Endothelial cell of umbilical vein (primary cell): ENCODE measurements around the gene PRKX. TPM values are rescaled to one million over a fixed set of nuclear protein-coding genes. Genes with fewer than 3 reads are reported as not detected.
"Not testable (repeated sequence)": the region's sequence is repeated elsewhere in the genome, so short reads cannot be mapped to it uniquely, and the experiment has no call there.

Experiments
- BruUV-seq: library from RNA; stranded (reverse); fragments of 400-500 nt; replicated peaks from 2 replicates; lab custom pipeline; 2021; lab: Mats Ljungman, UMichigan
- CTCF ChIA-PET: fragments of 300-600, 350-600 bp; sonication (Branson Sonifier 250); formaldehyde crosslinking; loops from one replicate; lab custom pipeline; 2021; ENCODE audit warnings: antibody characterized with exemption, inconsistent platforms; lab: Charles Lee
- POLR2A ChIA-PET: fragments of 300-600, 350-600 bp; sonication (Branson Sonifier 250); formaldehyde crosslinking; loops from one replicate; lab custom pipeline; 2021; ENCODE audit warnings: antibody characterized with exemption, inconsistent platforms; lab: Charles Lee
- DNase-seq: peaks from one replicate; pipeline ENCODE4 v3.0.0-alpha.2; 2011; ENCODE audit warnings: low read depth, low spot score
- FAIRE-seq: peaks from 2 replicates; lab custom pipeline; 2011; peaks lifted over from hg19 to GRCh38; lab: Jason Lieb, UNC
- H2AFZ ChIP-seq: 2 replicates; pipeline ENCODE4 v1.6.0; 2012; ENCODE audit warnings: low read depth, low read length, control low read depth, inconsistent platforms
- H3K27ac ChIP-seq: 2 replicates; pipeline ENCODE4 v1.5.1; 2011; ENCODE audit warnings: low read depth, mild to moderate bottlenecking, control low read depth, low read length, moderate library complexity; ENCODE audit not compliant: insufficient read depth
- H3K27me3 ChIP-seq, 2 experiments: 2 replicates each; pipeline versions ENCODE4 v1.6.0 to v1.6.1; 2011; ENCODE audit warnings: low read length in 2 of 2, mixed read lengths in 1 of 2; ENCODE audit not compliant: control insufficient read depth in 2 of 2, insufficient read depth in 2 of 2
- H3K36me3 ChIP-seq, 2 experiments: 2 replicates in 1 of 2; 3 replicates in 1 of 2; pipeline ENCODE4 v1.5.1; 2011; ENCODE audit warnings: low read length in 2 of 2, mild to moderate bottlenecking in 1 of 2, moderate library complexity in 1 of 2; ENCODE audit not compliant: control insufficient read depth in 2 of 2, insufficient read depth in 2 of 2; ENCODE audit errors: extremely low read depth in 1 of 2
- H3K4me1 ChIP-seq: 3 replicates; pipeline ENCODE4 v1.5.1; 2011; ENCODE audit warnings: mild to moderate bottlenecking, low read length; ENCODE audit not compliant: control insufficient read depth, insufficient read depth; ENCODE audit errors: extremely low read depth
- H3K4me2 ChIP-seq: 2 replicates; pipeline ENCODE4 v1.6.1; 2011; ENCODE audit warnings: low read length, control low read depth, mixed read lengths; ENCODE audit not compliant: insufficient read depth
- H3K4me3 ChIP-seq, 3 experiments: fragments of 200-600 bp in 1 of 3; sonication (generic), shearing (Covaris generic) in 1 of 3; replicated peaks in 1 of 3; 2 replicates each; pipeline ENCODE4 v1.5.1; 2011 to 2016; ENCODE audit warnings: control low read depth in 3 of 3, low read length in 3 of 3, mild to moderate bottlenecking in 2 of 3, inconsistent platforms in 1 of 3, low read depth in 1 of 3, moderate library complexity in 1 of 3; ENCODE audit not compliant: insufficient read depth in 1 of 3
- H3K79me2 ChIP-seq: 2 replicates; pipeline ENCODE4 v1.6.0; 2012; ENCODE audit warnings: low read length, inconsistent platforms; ENCODE audit not compliant: control insufficient read depth, insufficient read depth
- H3K9ac ChIP-seq: replicated peaks from 2 replicates; pipeline ENCODE3; 2011; ENCODE audit warnings: low read length, control low read depth; ENCODE audit not compliant: insufficient read depth; ENCODE audit errors: extremely low read depth
- H3K9me1 ChIP-seq: replicated peaks from 3 replicates; pipeline ENCODE4 v1.6.0; 2011; ENCODE audit warnings: mild to moderate bottlenecking, low read length; ENCODE audit not compliant: control insufficient read depth, insufficient read depth; ENCODE audit errors: extremely low read depth
- H3K9me3 ChIP-seq: replicated peaks from 2 replicates; pipeline ENCODE4 v1.5.1; 2012; ENCODE audit warnings: low read length, inconsistent platforms; ENCODE audit not compliant: control insufficient read depth, insufficient read depth
- H4K20me1 ChIP-seq: replicated peaks from 2 replicates; pipeline ENCODE3; 2011; ENCODE audit warnings: mild to moderate bottlenecking, low read length; ENCODE audit not compliant: control insufficient read depth, insufficient read depth; ENCODE audit errors: extremely low read depth
- CTCF ChIP-seq, 2 donors: IDR thresholded peaks; 1 replicate in 1 of 2; 2 replicates in 1 of 2; pipeline ENCODE4 v1.5.1; 2011; ENCODE audit warnings: low read length in 2 of 2, mild to moderate bottlenecking in 2 of 2, moderate library complexity in 2 of 2, control low read depth in 1 of 2, inconsistent platforms in 1 of 2, low read depth in 1 of 2; ENCODE audit not compliant: insufficient read depth in 1 of 2; ENCODE audit errors: extremely low read depth in 1 of 2
- EZH2 ChIP-seq: IDR thresholded peaks from 2 replicates; pipeline ENCODE4 v1.6.1; 2012; ENCODE audit warnings: borderline replicate concordance, low read depth, mild to moderate bottlenecking, moderate library complexity, low read length, inconsistent platforms; ENCODE audit not compliant: severe bottlenecking
- FOS ChIP-seq: IDR thresholded peaks from 2 replicates; pipeline ENCODE4 v1.6.1; 2011; ENCODE audit warnings: mild to moderate bottlenecking, low read length, moderate library complexity, borderline replicate concordance; ENCODE audit not compliant: insufficient read depth
- GATA2 ChIP-seq: IDR thresholded peaks from 2 replicates; pipeline ENCODE4 v1.7.0; 2011; ENCODE audit warnings: low read depth, mild to moderate bottlenecking, moderate library complexity, mixed read lengths, low read length; ENCODE audit not compliant: insufficient read length, insufficient read depth
- JUN ChIP-seq: IDR thresholded peaks from 2 replicates; pipeline ENCODE4 v1.6.1; 2011; ENCODE audit warnings: borderline replicate concordance, low read depth; ENCODE audit not compliant: insufficient read length, insufficient read depth
- MAX ChIP-seq: IDR thresholded peaks from 2 replicates; pipeline ENCODE4 v1.6.1; 2011; ENCODE audit not compliant: insufficient read depth, insufficient read length
- MYC ChIP-seq: IDR thresholded peaks from one replicate; pipeline ENCODE4 v1.6.1; 2011; ENCODE audit warnings: mild to moderate bottlenecking, low read depth, low read length
- POLR2A ChIP-seq: IDR thresholded peaks from 2 replicates; pipeline ENCODE4 v1.6.1; 2012; ENCODE audit warnings: low read depth, mild to moderate bottlenecking, control low read depth, low read length
- POLR2AphosphoS5 ChIP-seq: IDR thresholded peaks from 2 replicates; pipeline ENCODE4 v1.6.1; 2012; ENCODE audit warnings: low read depth, mild to moderate bottlenecking, control low read depth, low read length, moderate library complexity; ENCODE audit not compliant: insufficient read depth
- dilution Hi-C: fragments of 300-500 bp; cut with MboI; formaldehyde crosslinking; loops from one replicate; pipeline ENCODE4 v1.15.0; 2019; ENCODE audit warnings: low sequenced_read_pairs; ENCODE audit not compliant: extremely low pct_ligation_motif_present
- intact Hi-C: fragments of 100-400 bp; cut with micrococcal nuclease; formaldehyde crosslinking; loops from one replicate; pipeline ENCODE4 v1.10.0; 2022
- polyA plus RNA-seq, 4 experiments: library from polyadenylated mRNA; depleted of rRNA in 3 of 4; stranded (reverse) in 3 of 4; unstranded in 1 of 4; fragments of >200 nt; gene quantifications; 2 replicates each; pipeline versions ENCODE4 v1.2.1 to v1.2.3, GENCODE V29; 2011 to 2012; ENCODE audit warnings: missing spikeins in 1 of 4
- total RNA-seq: library from RNA; stranded (reverse); gene quantifications from 2 replicates; pipeline ENCODE4 v1.2.3, GENCODE V29; 2021

Gene PRKX
- total and polyA plus RNA-seq, 2 donors (not counting 3 experiments of a cell fraction or from before 2014, with no cell fraction given): 11.2 to 27.5 TPM

- H3K79me2 ChIP-seq, H3K9me1 ChIP-seq, H3K27ac ChIP-seq, BruUV-seq, intact Hi-C loops, H4K20me1 ChIP-seq, H3K9ac ChIP-seq, H3K9me3 ChIP-seq, CTCF ChIA-PET, DNase-seq, H3K4me2 ChIP-seq, dilution Hi-C loops, H2AFZ ChIP-seq, H3K4me3 ChIP-seq, H3K27me3 ChIP-seq, POLR2A ChIA-PET, H3K36me3 ChIP-seq, H3K4me1 ChIP-seq: not testable (repeated sequence)
- FAIRE-seq: peak; percentile 49
These were observed 21.0 kb upstream of the PRKX start for GRCh38 chrX:3734456-3734855.

GRCh38 chrX:3733043-3733430 lies 19.6 kb upstream of the PRKX start:
- Histone ChIP-seq H3K4me3 (no peak overlapping the region), H3K27ac (no peak overlapping the region), H3K4me2 (no peak overlapping the region), H3K9me3 (no peaks in the 10 kb centered on the region), H3K4me1 (no peaks in the 10 kb centered on the region), H4K20me1 (no peaks in the 10 kb centered on the region), H3K79me2 (no peaks in the 10 kb centered on the region), H3K36me3 (no peaks in the 10 kb centered on the region), H2AFZ (no peak overlapping the region), H3K27me3 (no peaks in the 10 kb centered on the region), H3K9ac (no peak overlapping the region), H3K9me1 (no peaks in the 10 kb centered on the region)
- ChIA-PET CTCF (no interaction called here), POLR2A (no interaction called here)
- intact Hi-C loops: no loop called here
- dilution Hi-C loops: no loop called here
- no TSS peak for BruUV-seq
- TF ChIP-seq FOS (no peak), POLR2A (no peak), CTCF (IDR thresholded peaks at IDR 0.05; ENCODE audit: extremely low read depth in 1 of 2, insufficient read depth in 1 of 2, low read depth in 1 of 2, low read length in 2 of 2) (no peak), MYC (no peak), EZH2 (no peak), GATA2 (no peak), POLR2AphosphoS5 (no peak), JUN (no peak), MAX (no peak)
- no peak for DNase-seq
- FAIRE-seq: no peak

- H3K4me3 ChIP-seq, DNase-seq, H3K36me3 ChIP-seq, CTCF ChIA-PET, H4K20me1 ChIP-seq, H3K27me3 ChIP-seq, H3K9me1 ChIP-seq, H3K4me2 ChIP-seq, intact Hi-C loops, H2AFZ ChIP-seq, BruUV-seq, H3K4me1 ChIP-seq, H3K79me2 ChIP-seq, H3K27ac ChIP-seq, FAIRE-seq, dilution Hi-C loops, H3K9me3 ChIP-seq, POLR2A ChIA-PET, H3K9ac ChIP-seq: not testable (repeated sequence)
These were observed 19.0 kb upstream of the PRKX start for GRCh38 chrX:3732326-3733042.
